Stimulated activated CD8-positive, alpha-beta memory T cell treated with anti-CD3 and anti-CD28 coated beads, Interleukin-4, amount 100 ng/mL, for 4 hours (primary cell): ENCODE data around the gene KRTAP5-11.
"Not testable (repeated sequence)": the region's sequence is repeated elsewhere in the genome, so short reads cannot be mapped to it uniquely, and the experiment has no call there.

Experiments
- DNase-seq, 2 donors: peaks; one replicate each; pipeline ENCODE4 v3.0.0-alpha.2; 2020; ENCODE audit warnings: low read depth in 2 of 2, low spot score in 1 of 2

KRTAP5-11 gene

DNA sequence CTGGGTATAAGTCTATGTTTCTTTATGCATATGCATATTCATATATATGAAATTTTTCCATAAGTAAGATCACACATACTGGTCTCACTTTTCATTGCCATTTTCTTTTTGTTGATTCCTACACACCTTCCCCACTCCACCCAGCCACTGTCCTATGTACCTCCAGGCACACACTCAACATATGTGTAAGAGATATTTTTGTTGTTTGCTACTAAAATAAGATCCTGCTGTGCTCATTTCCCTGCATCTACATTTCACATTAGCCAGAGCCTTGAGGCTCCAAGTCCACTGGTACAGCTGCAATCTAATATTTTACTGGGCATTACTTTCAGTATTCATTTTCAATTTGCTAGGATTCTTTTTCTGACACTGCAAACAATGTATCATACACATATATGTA is 25.4 kb downstream of the KRTAP5-11 start:
- no peak for DNase-seq

DNA sequence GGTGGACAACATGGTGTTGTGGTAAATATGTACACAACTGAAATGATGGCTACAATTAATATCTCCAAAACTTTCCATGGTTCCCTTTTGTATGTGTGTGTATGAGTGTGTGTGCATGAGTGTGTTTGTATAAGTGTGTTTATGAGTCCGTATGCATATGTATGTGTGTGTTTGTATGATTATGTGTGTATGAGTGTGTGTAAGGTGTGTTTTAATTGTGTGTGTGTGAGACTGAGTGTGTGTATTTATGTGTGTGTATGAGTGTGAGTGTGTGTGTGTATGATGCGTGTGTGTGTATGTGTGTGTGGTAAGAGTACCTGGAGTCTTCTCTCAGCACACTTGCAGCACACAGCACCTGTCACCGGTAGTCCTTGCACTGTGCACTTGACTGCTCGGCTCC is 26.7 kb downstream of the KRTAP5-11 start:
- DNase-seq = no peak

DNA sequence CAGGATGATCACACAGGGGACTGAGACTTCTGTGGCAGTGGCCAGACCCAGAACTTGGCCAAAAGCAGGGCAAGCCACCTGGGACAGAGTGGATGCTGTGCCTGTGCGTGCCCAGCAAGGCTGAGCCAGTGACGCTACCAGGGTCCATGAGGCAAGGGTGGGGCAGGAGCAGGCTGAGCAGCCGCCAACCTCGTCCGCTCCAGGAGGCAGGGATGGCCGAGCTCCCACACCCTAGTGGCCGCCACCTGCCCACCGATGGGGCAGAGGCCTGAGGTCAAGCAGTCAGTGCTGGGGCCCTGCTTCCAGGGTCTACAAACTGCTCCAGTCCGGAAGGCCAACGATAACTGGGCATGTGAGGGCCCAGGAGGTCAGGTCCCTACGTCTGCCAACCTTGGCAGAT is 27.2 kb downstream of the KRTAP5-11 start:
- DNase-seq = no peak

DNA sequence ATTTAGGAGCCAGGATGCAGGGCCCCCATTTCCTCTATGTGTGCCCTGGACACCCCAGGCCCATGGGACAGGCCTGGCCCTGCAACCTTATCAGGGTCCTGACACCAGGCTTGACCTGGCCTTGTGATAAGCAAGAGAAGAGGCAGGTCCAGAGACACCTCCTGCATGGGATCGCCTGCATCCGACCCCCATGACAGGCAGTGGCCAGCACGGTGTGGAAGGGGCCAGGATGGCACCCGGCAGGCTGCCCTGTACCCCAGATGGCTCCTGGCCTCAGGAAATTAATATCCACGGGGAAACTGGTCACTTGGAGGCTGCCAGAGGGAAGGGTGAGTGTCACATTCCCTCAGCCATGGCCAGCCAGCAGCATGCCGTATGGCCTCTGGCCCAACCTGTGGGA is 27.7 kb downstream of the KRTAP5-11 start:
- DNase-seq = no peak

GRCh38 chr11:71551711-71552110 is 31.0 kb downstream of the KRTAP5-11 start:
- no peak for DNase-seq

- no peak for DNase-seq
These were observed 33.9 kb downstream of the KRTAP5-11 start for GRCh38 chr11:71548716-71549151.

DNA sequence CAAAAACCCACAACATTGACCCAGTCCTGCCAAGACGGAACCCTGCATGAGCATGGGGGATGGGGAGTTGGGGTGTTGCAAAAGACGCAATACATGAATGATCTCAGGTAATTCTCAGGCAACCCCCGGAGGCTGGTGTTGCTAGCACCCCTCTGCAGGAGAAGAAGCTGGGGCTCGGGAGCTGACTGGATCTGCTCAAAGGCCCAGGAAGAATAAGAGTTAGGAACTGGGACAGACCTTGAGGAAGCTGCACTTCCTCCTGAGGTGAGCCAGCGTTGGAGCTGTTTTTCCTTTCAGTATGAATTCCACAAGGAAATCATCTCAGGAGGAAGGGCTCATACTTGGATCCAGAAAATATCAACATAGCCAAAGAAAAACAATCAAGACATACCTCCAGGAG is 34.6 kb downstream of the KRTAP5-11 start, which contains the start of gene KRTAP5-9:
Gene KRTAP5-9, plus strand, starts transcription at position 301 of the 400 bp plus-strand sequence. CDS start 238 bp downstream, outside the sequence.
- DNase-seq = no peak

- no peak for DNase-seq
These were observed 37.2 kb downstream of the KRTAP5-11 start for GRCh38 chr11:71545405-71545966.

GRCh38 chr11:71544525-71545214 is 38.0 kb downstream of the KRTAP5-11 start:
- DNase-seq = no peak

- DNase-seq = no peak
These were observed 38.8 kb downstream of the KRTAP5-11 start for GRCh38 chr11:71543866-71544265.

DNA sequence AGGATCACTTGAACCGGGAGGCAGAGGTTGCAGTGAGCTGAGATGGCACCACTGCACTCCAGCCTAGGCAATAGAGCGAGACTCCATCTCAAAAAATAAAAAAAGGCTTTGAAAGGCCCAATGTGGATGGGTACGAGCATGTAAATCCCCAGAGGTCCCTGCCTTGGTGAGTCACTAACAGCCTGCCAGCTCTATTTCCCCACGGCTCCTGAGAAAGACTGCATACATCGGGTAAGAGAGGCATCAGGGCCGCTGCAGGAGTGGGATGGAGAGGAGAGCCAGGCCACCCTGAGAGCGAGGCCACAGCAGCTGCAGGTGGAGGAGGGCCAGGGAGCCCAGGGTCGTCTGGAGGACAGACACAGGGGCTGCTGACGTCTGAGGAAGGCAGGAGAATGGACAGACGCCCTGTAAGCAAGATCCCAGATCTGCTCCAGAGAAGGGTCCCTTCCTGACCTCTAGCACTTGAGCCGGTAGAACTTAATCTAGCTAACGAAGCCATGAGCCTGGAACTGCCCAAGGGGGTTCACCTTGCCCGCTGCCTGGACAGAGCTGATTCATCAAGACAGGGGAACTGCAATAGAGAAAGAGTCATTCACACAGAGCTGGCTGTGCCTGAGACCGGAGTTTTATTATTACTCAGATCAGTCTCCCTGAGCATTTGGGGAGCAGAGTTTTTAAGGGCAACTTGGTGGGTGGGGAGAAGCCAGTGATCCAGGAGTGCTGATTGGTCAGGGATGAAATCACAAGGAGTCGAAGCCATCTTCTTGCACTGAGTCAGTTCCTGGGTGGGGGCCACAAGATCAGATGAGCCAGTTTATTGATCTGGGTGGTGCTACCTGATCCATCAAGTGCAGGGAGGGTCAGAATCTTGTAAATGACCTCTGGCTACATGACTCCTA is 39.5 kb downstream of the KRTAP5-11 start:
- DNase-seq = no peak

DNA sequence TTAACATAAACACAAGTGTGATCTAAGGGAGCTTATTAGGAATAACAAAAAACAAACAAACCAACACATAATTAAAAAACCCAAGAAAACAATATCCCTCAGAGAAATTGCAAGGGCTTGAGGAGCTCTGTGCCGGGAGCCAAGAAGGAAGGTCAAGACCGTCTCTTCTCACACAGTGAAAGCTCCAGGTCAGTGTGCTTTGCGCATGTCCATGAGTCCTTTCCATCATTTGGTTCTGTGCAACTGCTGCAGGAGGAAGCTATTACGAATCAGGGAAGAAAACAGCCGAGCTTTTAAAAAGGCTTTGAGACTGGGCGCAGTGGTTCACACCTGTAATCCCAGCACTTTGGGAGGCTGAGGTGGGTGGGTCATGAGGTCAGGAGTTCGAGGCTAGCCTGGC is 40.3 kb downstream of the KRTAP5-11 start:
- DNase-seq = no peak

GRCh38 chr11:71540521-71541304 is 42.0 kb downstream of the KRTAP5-11 start:
- DNase-seq = not testable (repeated sequence)

DNA sequence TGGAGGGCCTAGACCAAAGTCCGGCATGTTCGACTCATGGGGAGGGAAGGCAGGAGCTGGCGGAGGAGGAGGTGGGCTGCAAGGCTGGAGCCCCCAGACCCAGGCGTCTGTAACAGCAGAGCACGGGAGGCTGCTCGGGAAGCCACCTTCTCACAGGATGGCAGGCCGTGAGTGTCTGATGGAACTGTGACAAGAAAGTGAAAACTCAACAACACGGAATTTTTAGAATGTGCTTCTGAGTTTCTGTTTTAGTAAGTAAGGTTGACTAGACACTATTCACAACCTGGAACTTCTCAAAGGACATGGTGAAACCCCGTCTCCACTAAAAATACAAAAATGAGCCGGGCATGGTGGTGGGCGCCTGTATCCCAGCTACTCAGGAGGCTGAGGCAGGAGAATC is 42.7 kb downstream of the KRTAP5-11 start:
- not testable (repeated sequence) for DNase-seq

DNA sequence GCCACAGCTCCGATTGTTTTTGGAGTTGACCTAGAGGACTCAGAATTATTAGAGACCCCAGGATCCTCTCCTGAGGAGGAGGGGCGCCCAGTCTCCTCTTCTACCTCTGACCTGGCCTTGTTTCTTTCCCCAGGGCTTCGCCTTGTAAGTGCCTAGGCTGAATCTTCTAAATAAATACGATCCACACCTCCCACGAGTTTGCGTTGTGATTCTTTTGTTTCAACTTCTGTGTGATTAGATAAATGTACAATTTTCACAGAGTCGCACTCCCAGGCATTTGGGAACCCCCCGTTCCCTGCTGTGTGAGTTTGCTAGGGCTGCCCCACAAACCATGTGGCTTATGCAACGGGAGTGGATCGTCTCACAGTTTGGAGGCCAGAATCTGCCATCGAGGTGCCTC is 43.7 kb downstream of the KRTAP5-11 start:
- no peak for DNase-seq

DNA sequence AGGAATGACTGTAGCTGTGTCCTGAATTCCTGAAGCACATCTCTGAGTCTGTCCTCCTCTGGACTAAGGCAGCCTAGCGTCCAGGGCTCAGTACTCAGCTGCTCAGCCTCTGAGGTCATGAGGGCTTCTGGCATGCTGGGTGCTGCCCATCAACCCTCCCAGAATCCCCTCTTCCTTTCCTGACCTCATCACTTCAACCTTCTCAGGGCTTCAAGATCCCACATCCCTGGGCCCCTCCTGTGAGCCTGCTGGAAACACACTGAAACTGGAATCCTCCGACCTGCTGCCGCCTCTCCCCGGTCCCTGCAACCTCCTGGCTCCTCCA is 44.0 kb downstream of the KRTAP5-11 start:
- no peak for DNase-seq

- DNase-seq = not testable (repeated sequence)
These were observed 44.6 kb downstream of the KRTAP5-11 start, which contains the start of gene KRTAP5-8 for GRCh38 chr11:71537977-71538665. KRTAP5-8 (plus strand) TSS chr11:71538025; CDS start chr11:71538056, 31 bp downstream.

DNA sequence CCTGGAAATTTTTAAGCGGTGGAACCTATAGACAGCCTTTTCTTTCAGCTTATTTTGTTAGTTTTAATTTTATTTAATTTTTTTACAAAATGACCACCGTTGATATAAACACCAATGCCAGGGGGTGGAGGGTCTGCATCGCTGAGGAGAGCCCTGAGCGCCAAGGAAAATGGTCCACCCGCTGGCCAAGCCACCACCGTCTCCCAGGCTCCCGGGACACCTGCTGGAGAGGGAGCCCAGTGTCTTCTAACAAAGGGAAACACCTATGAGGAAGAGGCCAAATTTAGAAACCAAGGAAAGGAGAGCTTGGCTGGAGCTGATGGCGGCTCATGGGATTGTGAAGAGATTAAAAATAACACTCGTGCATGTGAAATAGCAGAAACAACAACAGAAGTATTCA is 45.1 kb downstream of the KRTAP5-11 start:
- DNase-seq = no peak

- DNase-seq = no peak
These were observed 46.9 kb downstream of the KRTAP5-11 start for GRCh38 chr11:71535825-71536224.
